VCaP (cell line): ENCODE results near the gene NTN5.
"Not testable (repeated sequence)": the region's sequence is repeated elsewhere in the genome, so short reads cannot be mapped to it uniquely, and the experiment has no call there.

Experiments
- H3K27ac ChIP-seq: fragments of 450-650 bp; 2 replicates; pipeline ENCODE4 v1.5.1; 2017
- CTCF ChIP-seq: fragments of 450-650 bp; conservative IDR thresholded peaks from 2 replicates; pipeline ENCODE4 v1.5.1; 2017; ENCODE audit warnings: mild to moderate bottlenecking, moderate library complexity

The NTN5 gene

GRCh38 chr19:48708471-48708870 is 35.7 kb upstream of the NTN5 start:
- no peak for TF ChIP-seq CTCF
- no peak overlapping the region for H3K27ac ChIP-seq

GRCh38 chr19:48705431-48705830 is 32.6 kb upstream of the NTN5 start:
- no peak overlapping the region for H3K27ac ChIP-seq
- TF ChIP-seq CTCF = no peak

- no peak overlapping the region for H3K27ac ChIP-seq
- TF ChIP-seq CTCF = no peak
Measured at GRCh38 chr19:48703316-48703715, 30.5 kb upstream of the NTN5 start.

- TF ChIP-seq CTCF = no peak
- no peak overlapping the region for H3K27ac ChIP-seq
Measured at GRCh38 chr19:48702701-48703100, 29.9 kb upstream of the NTN5 start.

GRCh38 chr19:48698046-48698445 is 25.2 kb upstream of the NTN5 start:
- no peak overlapping the region for H3K27ac ChIP-seq
- no peak for TF ChIP-seq CTCF

- TF ChIP-seq CTCF = no peak
Measured at GRCh38 chr19:48696353-48697010, 23.7 kb upstream of the NTN5 start.

GRCh38 chr19:48695743-48696352 is 23.0 kb upstream of the NTN5 start, which contains the start of gene FUT2:
Gene FUT2, plus strand, starts transcription at chr19:48695971. Its CDS starts 6,986 bp downstream, at chr19:48702957.
- no peak for TF ChIP-seq CTCF
- no peak within 1 kb of the TSS for H3K27ac ChIP-seq

More at GRCh38 chr19:48696353-48697010, 23.7 kb upstream of the NTN5 start:
- no peak overlapping the region for H3K27ac ChIP-seq

- not testable (repeated sequence) for H3K27ac ChIP-seq
Measured at GRCh38 chr19:48693629-48694028, 20.8 kb upstream of the NTN5 start.
